Ishikawa (cell line): Measurements from ENCODE around the gene USP30.

Experiments used
- CEBPB ChIP-seq: IDR thresholded peaks from 2 replicates; pipeline ENCODE4 v1.6.1; 2012
- CREB1 ChIP-seq: IDR thresholded peaks from 2 replicates; pipeline ENCODE4 v1.6.1; 2012; ENCODE audit warnings: low read depth
- EGR1 ChIP-seq: IDR thresholded peaks from 2 replicates; pipeline ENCODE4 v1.6.1; 2012
- EP300 ChIP-seq: IDR thresholded peaks from 2 replicates; pipeline ENCODE4 v1.6.1; 2012; ENCODE audit warnings: borderline replicate concordance
- FOXM1 ChIP-seq: IDR thresholded peaks from 2 replicates; pipeline ENCODE4 v1.6.1; 2012; ENCODE audit warnings: low read depth, borderline replicate concordance
- NFIC ChIP-seq: IDR thresholded peaks from 2 replicates; pipeline ENCODE4 v1.6.1; 2012
- RAD21 ChIP-seq: IDR thresholded peaks from 2 replicates; pipeline ENCODE4 v1.6.1; 2012; ENCODE audit warnings: low read depth
- TAF1 ChIP-seq: IDR thresholded peaks from 2 replicates; pipeline ENCODE4 v1.6.1; 2012; ENCODE audit warnings: low read depth, mild to moderate bottlenecking
- TCF12 ChIP-seq: IDR thresholded peaks from 2 replicates; pipeline ENCODE4 v1.6.1; 2012; ENCODE audit warnings: low read depth
- TEAD4 ChIP-seq: IDR thresholded peaks from 2 replicates; pipeline ENCODE4 v1.6.1; 2012
- YY1 ChIP-seq: IDR thresholded peaks from 2 replicates; pipeline ENCODE4 v1.6.1; 2012; ENCODE audit warnings: low read depth
- ZBTB7A ChIP-seq: IDR thresholded peaks from 2 replicates; pipeline ENCODE4 v1.6.1; 2012; ENCODE audit warnings: low read depth
- TF ChIP-seq, protein P1 (sequence below): IDR thresholded peaks from 2 replicates; pipeline ENCODE4 v1.6.1; 2012; ENCODE audit warnings: low read depth, mild to moderate bottlenecking
- TF ChIP-seq, protein P2 (sequence below): IDR thresholded peaks from 2 replicates; pipeline ENCODE4 v1.6.1; 2012
- TF ChIP-seq, protein P3 (sequence below): IDR thresholded peaks from 2 replicates; pipeline ENCODE4 v1.6.1; 2012

USP30 gene

DNA sequence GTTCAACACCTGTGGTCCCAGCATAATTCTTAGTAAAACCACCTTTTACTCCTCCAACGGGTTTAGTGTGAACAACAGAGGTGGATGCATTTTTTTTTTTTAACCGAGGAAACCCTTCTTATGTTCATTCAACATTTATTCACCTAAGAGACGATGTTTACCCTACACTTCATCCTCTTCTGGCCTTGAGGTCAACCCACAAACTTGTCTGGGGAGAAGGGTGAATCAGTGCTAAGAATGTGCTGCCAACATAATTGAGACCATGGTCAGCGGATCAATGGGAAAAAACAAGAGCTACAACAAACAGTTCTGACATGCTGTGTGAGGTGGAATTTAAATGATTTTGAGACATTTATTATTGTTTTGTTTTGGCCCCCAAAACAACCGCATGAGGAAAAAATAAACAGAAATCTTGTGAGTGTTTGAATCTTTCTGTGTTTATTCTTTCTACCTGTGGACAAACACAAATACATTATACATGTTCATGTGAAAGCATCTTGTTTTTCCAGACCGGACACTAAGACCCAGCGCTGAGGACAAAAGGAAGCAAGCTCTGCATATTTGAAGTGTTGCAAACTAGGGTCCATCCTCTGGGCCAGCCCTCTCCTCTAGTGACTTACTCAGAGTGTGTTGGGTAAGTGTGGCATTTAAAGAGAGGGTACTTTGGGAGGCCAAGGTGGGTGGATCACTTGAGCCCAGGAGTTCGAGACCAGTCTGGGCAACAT, 5.1 kb upstream of the USP30 start:
- TF ChIP-seq, protein P1, sequence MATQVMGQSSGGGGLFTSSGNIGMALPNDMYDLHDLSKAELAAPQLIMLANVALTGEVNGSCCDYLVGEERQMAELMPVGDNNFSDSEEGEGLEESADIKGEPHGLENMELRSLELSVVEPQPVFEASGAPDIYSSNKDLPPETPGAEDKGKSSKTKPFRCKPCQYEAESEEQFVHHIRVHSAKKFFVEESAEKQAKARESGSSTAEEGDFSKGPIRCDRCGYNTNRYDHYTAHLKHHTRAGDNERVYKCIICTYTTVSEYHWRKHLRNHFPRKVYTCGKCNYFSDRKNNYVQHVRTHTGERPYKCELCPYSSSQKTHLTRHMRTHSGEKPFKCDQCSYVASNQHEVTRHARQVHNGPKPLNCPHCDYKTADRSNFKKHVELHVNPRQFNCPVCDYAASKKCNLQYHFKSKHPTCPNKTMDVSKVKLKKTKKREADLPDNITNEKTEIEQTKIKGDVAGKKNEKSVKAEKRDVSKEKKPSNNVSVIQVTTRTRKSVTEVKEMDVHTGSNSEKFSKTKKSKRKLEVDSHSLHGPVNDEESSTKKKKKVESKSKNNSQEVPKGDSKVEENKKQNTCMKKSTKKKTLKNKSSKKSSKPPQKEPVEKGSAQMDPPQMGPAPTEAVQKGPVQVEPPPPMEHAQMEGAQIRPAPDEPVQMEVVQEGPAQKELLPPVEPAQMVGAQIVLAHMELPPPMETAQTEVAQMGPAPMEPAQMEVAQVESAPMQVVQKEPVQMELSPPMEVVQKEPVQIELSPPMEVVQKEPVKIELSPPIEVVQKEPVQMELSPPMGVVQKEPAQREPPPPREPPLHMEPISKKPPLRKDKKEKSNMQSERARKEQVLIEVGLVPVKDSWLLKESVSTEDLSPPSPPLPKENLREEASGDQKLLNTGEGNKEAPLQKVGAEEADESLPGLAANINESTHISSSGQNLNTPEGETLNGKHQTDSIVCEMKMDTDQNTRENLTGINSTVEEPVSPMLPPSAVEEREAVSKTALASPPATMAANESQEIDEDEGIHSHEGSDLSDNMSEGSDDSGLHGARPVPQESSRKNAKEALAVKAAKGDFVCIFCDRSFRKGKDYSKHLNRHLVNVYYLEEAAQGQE = no peak
- TF ChIP-seq FOXM1 (no peak), EP300 (no peak), TAF1 (no peak), CEBPB (no peak), EGR1 (no peak), RAD21 (no peak), CREB1 (no peak), YY1 (no peak), ZBTB7A (no peak), TEAD4 (no peak), TCF12 (no peak), NFIC (no peak)
- TF ChIP-seq, protein P2, sequence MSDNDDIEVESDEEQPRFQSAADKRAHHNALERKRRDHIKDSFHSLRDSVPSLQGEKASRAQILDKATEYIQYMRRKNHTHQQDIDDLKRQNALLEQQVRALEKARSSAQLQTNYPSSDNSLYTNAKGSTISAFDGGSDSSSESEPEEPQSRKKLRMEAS = no peak
- TF ChIP-seq, protein P3, sequence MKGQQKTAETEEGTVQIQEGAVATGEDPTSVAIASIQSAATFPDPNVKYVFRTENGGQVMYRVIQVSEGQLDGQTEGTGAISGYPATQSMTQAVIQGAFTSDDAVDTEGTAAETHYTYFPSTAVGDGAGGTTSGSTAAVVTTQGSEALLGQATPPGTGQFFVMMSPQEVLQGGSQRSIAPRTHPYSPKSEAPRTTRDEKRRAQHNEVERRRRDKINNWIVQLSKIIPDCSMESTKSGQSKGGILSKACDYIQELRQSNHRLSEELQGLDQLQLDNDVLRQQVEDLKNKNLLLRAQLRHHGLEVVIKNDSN = no peak

DNA sequence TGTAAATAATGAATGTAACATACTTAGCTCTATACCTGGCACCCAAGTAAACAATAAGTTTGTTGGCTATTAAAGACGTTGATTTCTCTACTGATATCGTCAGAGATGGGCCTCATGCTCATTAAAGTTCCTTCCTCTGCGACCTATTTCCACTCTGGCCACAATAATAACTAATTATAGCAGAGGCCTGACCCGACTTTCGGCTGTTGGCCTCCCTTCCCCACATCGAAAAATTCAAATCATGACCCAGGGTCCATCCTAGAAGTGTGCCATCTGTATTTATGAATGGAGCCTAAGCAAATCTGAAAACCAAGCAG, 321 bp upstream of the USP30 start:
- TF ChIP-seq RAD21 (no peak), CREB1 (no peak), TAF1 (no peak), YY1 (no peak), TCF12 (no peak), EGR1 (no peak), ZBTB7A (no peak), TEAD4 (no peak), NFIC (no peak), FOXM1 (no peak), CEBPB (no peak)
- TF ChIP-seq, protein P1 = no peak
- TF ChIP-seq, protein P2 = no peak
- TF ChIP-seq, protein P3 = no peak

DNA sequence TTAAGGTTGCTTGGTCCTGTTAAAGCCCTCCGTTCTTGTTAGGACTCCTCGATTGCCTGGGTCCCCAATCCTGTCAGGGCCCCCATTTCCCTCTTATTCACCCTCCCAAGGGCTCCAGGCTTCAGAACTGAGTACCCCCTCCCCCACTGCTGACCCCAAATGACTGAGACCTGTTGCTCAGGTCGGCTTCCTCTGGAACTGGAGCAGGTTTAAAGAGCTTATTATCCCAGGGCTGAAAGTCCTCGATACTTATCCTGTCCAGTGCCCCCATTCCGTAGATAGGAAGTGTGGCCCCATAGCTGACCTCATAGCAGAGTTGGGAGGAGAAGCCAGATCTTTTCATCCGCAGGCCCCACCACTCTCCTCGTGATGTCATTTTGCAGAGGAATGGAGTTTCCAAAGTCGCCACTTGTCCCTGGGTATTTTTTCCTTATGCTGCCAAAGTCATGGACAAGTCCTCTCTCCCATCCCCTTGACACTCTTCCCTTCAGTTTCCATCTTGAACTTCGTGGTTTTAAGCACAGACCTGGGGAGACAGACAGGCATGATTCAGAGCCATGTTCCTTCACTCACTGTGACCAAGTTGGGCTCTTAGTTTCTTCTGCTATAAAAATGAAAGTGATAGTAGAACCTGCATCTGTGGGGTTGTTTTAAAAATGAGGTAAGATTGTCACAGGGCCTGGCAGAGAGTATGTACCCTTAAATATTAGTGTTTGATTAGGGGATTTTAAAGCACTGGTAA, 1.2 kb downstream of the USP30 start:
- TF ChIP-seq YY1 (no peak), FOXM1 (no peak), ZBTB7A (no peak), CEBPB (no peak), EGR1 (no peak), TCF12 (no peak), CREB1 (no peak), EP300 (no peak), TEAD4 (no peak), TAF1 (no peak), RAD21 (no peak), NFIC (no peak)
- TF ChIP-seq, protein P2 = no peak
- TF ChIP-seq, protein P1 = no peak
- TF ChIP-seq, protein P3 = no peak
